ENCODE measurements around the gene CCDC34.

Gene CCDC34

GRCh38 chr11:27392278-27393114 lies 29.5 kb upstream of the CCDC34 start:
- DNase-seq, result no peak

- DNase-seq, result no peak
Measured at GRCh38 chr11:27391331-27392015, 28.5 kb upstream of the CCDC34 start.

DNA sequence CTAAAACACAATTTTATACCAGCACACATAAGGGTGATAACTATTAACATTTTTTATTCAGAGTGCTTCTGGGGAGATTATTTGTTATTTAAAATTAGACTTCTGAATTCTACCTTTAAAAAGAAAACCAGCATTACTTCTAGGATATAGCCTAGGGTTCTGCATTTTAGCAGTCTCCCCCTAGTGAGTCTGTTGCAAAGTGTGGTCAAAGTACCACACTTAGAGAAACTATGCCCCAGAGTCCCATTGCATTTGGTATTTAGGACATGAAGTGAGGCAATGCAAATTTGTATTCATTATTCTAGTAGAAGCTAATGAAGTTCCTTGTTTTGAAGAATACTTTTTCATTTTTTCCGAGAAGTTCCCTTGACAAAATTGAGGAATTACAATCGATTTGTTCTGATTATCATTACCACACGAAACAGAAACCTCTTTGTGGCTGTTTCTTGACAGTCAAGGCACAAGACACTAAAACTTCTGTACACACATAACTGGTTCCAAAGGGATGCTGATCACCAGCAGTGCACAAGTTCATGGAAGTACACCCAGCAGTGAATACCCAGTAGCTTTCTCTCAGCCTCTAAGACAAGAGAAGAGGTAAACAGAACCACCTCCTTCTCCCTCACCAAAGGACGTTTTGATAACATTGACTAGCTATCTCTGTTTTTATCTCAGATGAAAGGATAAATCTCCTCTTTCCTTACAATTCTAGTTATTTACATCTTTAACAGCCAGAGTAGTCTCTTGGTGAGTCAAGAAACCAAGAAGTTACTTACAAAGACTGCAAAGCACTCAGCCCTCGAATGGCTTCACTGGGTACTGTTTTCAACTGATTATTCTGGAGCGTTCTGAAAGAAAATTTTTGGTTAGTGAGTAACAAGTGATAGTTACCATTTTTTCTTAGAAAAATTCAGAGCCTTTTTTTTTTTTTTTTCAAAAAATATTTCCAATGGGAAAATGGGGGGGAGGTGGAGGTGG lies 27.6 kb upstream of the CCDC34 start:
- no peak for DNase-seq

DNA sequence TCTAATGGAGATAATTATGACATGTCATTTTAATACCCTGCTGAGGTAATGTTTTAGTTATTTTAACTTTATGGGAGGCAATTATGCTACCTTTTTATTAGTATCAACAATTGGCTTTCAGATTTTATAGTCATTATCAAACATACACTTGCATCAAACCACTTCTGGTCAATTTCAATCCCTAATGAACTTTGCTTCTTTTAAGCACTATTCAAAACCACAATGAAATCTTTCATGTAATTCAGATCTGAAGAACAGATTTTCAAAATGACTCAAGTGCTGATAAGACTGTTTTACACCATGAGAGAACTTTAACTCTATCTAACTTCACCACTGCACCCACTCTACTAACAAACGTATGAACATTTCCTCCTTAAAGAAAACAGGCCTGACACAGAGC lies 25.9 kb upstream of the CCDC34 start:
- DNase-seq, result no peak

DNA sequence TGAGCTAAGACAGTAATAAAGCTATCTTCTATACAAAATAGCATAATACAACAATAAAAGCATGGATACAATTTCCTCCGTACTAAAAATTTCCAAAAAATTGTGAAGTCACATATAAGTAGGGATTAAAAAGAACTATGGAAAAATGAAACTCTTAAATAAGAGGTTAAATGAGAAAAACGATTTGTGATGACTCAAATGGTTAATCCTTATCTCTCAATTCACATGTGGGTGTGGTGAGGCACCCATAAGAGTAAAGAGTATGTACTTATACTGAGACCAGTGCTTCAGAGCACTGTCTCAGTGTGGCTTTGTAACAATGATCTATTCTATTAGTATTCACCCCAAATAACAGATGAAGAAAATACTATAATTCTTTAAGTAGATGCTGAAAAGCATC lies 25.0 kb upstream of the CCDC34 start:
- DNase-seq, result no peak

GRCh38 chr11:27387362-27387761 lies 24.3 kb upstream of the CCDC34 start:
- DNase-seq, result no peak

DNA sequence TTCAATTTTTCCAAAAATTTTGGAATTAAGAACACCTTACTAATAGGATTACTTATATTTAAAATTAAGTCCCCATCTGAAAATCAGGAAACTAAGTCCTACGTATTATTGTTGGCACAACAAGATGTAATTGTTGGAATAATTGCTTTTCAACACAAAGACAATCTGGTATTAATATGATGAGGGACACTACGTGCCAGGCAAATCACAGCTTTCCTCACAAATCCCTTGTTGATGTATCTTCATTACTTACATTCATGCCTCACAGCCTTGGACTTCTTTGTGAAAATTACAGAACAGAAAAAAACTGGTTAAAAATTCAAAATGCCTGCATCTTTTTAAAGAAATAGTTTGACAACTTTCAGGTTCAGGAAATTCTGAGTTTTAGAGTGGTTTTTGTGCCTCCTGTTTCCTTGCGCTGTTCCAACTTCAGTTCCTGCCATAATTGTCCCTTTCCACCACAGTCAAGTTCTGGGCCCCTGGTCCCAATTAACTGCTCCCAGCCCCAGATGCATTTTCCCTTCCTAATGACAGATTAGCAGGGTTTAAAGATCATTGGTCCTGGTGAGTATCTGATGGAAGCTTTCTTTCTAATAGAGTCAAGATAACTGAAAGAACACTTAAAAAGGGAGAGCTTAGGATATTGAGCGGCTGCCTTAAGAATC lies 23.3 kb upstream of the CCDC34 start:
- DNase-seq, result no peak

DNA sequence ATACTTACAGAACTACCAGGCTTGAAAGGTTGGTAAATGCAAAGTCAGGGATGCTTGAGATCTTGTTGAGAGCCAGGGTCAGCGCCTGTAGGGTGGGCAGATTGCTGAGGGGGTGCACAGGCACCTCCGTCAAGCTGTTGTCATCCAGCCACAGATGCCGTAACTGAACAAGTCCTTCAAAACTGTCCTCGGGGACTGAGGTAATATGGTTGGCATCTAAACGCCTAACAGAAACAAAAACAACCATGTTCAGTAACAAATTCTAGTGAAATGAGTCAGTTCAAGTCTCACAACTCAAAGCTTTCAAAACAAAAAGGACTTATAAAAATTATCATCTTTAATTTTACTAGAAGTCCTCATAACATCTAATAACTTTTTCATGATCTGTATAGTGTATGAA lies 22.2 kb upstream of the CCDC34 start:
- DNase-seq, result no peak

GRCh38 chr11:27384227-27384626 lies 21.2 kb upstream of the CCDC34 start:
- no peak for DNase-seq

DNA sequence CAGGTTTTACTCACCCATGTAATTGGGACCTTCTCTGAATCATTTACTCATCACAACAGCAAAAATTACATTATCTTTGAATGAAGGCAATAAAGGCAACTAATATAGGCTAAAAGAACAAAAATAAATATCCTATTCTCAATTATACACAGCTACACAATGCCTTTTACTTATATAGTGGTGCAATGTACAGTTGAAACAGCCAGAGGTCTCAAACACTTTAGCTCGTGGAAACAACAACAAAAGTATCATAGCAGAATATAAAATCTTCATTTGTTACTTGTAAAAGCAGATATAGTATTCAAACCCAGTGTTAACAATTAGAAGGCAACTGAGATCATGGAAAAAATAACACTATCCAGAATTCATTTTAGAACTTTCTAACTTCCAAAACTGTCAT lies 20.6 kb upstream of the CCDC34 start:
- DNase-seq, result no peak

- no peak for DNase-seq
Measured at GRCh38 chr11:27381238-27381666, 18.2 kb upstream of the CCDC34 start.

GRCh38 chr11:27380771-27381170 lies 17.8 kb upstream of the CCDC34 start:
- no peak for DNase-seq

DNA sequence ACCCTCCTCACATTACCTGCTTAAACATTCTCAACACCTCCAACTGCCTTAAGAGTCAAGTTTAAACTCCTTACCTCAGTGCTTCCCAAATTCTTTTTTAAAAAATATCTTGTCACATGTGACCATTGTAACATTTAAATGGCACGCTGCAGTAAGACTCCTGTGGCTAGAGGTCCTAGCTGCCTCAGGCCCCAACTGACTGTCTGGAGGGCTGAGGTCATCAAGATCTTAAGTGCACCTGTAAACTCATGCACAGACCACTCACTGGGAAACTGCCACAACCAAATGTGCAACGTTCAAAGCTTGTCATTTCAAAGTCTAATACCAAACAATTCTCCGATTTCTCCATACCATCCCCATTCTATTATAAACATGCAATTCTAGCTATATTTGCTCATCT lies 16.4 kb upstream of the CCDC34 start:
- DNase-seq, result no peak

- no peak for DNase-seq
Measured at GRCh38 chr11:27375370-27375769, 12.4 kb upstream of the CCDC34 start.

- DNase-seq, result no peak
Measured at GRCh38 chr11:27373856-27374602, 11.0 kb upstream of the CCDC34 start.

GRCh38 chr11:27373392-27373791 lies 10.4 kb upstream of the CCDC34 start:
- no peak for DNase-seq

DNA sequence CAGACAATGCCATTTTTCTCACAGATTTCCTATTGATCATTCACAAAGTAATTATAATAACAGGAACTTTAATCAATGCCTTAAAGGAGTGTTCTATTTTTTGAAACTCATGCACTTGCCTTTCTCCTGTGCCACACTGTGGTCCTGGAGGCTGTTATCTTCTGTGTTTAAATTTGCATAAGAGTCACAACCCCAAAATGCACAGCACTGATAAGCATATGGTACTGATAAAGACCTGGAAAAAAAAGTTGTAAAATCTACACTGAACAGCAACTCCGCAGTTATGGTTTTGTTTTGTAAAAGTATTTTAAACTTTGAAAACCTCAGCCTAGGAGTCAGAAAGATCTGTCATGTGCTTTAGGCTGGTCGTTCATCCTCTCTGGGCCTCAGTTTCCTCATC lies 9.1 kb upstream of the CCDC34 start:
- no peak for DNase-seq

GRCh38 chr11:27371489-27371888 lies 8.5 kb upstream of the CCDC34 start:
- DNase-seq, result no peak

DNA sequence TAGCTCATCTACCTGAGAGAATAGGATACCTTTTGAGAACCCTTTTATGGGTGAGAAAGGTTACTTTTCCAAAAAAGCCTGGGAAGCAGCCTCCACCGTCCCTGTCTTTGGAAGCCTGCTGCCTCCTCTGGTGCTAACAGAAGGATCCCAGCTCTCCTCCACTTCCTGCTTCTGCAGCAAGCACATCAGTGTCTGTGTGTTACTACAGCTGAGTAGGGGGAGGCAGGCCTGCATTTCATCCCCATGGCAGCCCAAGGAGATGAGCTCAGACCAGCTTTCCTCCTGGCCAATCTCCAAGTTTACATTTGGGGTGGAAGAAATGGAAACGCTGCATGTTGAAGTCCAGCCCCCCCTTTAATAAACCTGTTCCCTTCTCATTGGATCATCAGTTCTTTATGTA lies 7.4 kb upstream of the CCDC34 start:
- DNase-seq, result no peak

DNA sequence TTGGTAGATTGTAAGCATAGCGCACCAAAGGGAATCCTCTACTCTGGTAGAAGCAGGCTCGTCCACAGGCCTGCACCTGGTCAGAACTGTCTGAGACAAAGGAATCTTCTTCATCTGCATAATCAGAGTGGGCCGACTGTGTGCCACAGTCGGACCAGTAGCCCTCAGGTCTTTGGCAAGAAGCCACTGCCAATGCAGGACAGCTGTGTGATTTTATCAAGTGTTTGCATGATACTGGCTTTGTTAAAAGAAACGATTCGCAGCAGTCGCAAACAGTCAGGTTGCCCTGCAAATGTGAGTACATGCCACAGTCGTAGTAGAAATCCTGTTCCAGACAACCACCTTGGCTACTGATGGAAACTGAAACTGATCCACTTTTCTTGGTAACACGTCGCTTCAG lies 4.9 kb upstream of the CCDC34 start:
- DNase-seq, result no peak

DNA sequence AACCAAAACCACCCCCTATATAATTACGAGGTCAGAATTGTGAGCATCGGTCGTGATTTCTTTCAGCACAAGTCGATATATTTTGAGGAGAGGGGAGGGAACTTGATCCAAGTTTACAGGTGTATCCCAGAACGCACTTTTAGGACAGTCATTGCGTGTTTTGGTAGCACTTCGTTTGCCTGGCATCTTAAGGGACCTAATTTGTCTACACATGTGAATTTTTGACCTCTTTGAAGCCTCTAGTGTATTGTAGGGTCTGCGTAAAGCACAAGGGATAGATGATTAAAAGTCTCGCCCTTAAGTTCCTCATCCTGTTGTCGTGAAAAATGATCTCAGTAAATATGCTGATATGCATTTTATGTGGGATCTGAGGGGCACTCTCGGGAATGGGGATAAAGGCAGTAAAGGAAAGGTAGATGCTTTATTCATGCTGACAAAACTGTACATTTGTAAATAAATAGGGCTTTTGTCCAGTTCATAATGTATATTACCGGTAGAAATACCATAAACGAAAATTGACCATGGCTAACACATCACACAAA lies 632 bp upstream of the CCDC34 start:
- DNase-seq, result no peak

Measured in activated CD8-positive, alpha-beta memory T cell treated with anti-CD3 and anti-CD28 coated beads, Interleukin-2, amount 50 U/mL, for 48 hours (primary cell).